ENCODE data around the gene IAPP. TPM values are rescaled to one million over a fixed set of nuclear protein-coding genes. Genes with fewer than 3 reads are reported as not detected.
"Not testable (repeated sequence)": the region's sequence is repeated elsewhere in the genome, so short reads cannot be mapped to it uniquely, and the experiment has no call there.

IAPP gene
- polyA plus RNA-seq, 3 donors, result not detected

DNA sequence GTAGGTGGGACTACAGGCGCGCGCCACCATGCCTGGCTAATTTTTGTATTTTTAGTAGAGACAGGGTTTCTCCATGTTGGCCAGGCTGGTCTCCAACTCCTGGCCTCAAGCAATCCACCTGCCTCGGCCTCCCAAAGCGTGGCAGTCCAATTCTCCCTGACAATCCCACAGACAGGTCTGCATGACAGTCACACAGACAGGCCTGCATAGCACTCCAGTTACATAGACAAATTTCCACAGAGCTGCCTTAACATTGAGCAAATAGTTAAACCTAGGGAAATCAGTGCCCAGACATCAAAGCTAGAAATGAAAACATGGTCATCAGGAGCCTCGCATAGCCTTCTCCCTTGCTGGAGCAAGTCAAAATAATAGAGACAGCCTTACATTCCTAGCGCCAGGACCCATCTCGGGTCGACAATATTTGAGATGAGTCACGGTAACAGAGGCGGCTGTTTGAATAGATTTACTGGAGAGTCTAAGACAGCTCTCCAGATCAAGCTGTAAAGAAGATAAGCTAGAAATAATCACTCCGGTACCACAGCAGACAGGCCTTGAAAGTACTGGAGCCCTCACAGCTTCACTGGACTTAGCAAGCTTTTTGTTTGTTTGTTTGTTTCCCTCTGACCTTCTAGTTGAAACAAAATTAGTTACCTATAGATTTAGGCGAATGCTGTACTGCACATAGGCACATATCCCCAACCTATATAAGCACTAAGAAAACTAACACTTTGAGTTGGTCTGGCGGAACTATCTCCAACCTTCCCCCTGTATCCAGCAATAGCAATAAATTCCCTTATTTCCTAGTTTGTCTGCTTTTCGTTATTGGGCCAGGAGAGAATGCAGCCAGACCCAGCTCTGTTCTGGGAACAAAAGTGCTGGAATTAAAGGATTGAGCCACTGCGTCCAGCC lies 40.9 kb downstream of the IAPP start:
- Histone ChIP-seq H3K27ac (ENCODE audit: low read depth in 1 of 2, low read length in 2 of 2) (no peak overlapping the region), H3K4me2 (replicated peaks; ENCODE audit: extremely low read depth, low read length, poor library complexity, severe bottlenecking) (no peak overlapping the region), H3K9me3 (replicated peaks in 1 of 2; ENCODE audit: control insufficient read depth in 1 of 2, insufficient read depth in 1 of 2, low read length in 2 of 2) (no peaks in the 10 kb centered on the region), H2AFZ (ENCODE audit: insufficient read depth, low read depth, low read length, poor library complexity, severe bottlenecking) (no peak overlapping the region), H4K20me1 (ENCODE audit: insufficient read depth, low read length) (no peaks in the 10 kb centered on the region), H3K79me2 (ENCODE audit: insufficient read depth, low read length) (no peaks in the 10 kb centered on the region), H3K4me3 (replicated peaks in 1 of 3; ENCODE audit: low read depth in 2 of 3, low read length in 3 of 3) (no peak overlapping the region), H3K4me1 (ENCODE audit: control insufficient read depth in 1 of 2, insufficient read depth in 2 of 2, low read length in 2 of 2) (no peaks in the 10 kb centered on the region), H3K27me3 (ENCODE audit: control insufficient read depth in 2 of 2, insufficient read depth in 2 of 2, low read length in 2 of 2) (no peaks in the 10 kb centered on the region), H3K36me3 (replicated peaks in 1 of 2; ENCODE audit: control insufficient read depth in 1 of 2, insufficient read depth in 2 of 2, low read length in 2 of 2) (no peaks in the 10 kb centered on the region), H3K9ac (ENCODE audit: insufficient read depth, low read length, poor library complexity, severe bottlenecking) (no peak overlapping the region)
- no peak overlapping the region for H3K4me3 Mint-ChIP-seq
- H3K4me1 Mint-ChIP-seq, result no peaks in the 10 kb centered on the region
- peaks cover 3 to 7% (median 6%) of the 10 kb centered on the region in 3 donors for H3K27me3 Mint-ChIP-seq (ENCODE audit: low read depth in 3 of 3)
- H3K9me3 Mint-ChIP-seq, result peaks cover 0 to 4% (median 0%) of the 10 kb centered on the region in 7 donors
- TF ChIP-seq, protein P1, sequence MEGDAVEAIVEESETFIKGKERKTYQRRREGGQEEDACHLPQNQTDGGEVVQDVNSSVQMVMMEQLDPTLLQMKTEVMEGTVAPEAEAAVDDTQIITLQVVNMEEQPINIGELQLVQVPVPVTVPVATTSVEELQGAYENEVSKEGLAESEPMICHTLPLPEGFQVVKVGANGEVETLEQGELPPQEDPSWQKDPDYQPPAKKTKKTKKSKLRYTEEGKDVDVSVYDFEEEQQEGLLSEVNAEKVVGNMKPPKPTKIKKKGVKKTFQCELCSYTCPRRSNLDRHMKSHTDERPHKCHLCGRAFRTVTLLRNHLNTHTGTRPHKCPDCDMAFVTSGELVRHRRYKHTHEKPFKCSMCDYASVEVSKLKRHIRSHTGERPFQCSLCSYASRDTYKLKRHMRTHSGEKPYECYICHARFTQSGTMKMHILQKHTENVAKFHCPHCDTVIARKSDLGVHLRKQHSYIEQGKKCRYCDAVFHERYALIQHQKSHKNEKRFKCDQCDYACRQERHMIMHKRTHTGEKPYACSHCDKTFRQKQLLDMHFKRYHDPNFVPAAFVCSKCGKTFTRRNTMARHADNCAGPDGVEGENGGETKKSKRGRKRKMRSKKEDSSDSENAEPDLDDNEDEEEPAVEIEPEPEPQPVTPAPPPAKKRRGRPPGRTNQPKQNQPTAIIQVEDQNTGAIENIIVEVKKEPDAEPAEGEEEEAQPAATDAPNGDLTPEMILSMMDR (IDR thresholded peaks at IDR 0.05), result no peak
- H3K36me3 Mint-ChIP-seq, result no peaks in the 10 kb centered on the region
- intact Hi-C loops (cut with micrococcal nuclease), result no loop called here
- no peak for DNase-seq
- 84% methylated on average over 5 of the region's 16 CpGs for WGBS (ENCODE audit: insufficient coverage)
- H3K27ac Mint-ChIP-seq, result no peak overlapping the region

DNA sequence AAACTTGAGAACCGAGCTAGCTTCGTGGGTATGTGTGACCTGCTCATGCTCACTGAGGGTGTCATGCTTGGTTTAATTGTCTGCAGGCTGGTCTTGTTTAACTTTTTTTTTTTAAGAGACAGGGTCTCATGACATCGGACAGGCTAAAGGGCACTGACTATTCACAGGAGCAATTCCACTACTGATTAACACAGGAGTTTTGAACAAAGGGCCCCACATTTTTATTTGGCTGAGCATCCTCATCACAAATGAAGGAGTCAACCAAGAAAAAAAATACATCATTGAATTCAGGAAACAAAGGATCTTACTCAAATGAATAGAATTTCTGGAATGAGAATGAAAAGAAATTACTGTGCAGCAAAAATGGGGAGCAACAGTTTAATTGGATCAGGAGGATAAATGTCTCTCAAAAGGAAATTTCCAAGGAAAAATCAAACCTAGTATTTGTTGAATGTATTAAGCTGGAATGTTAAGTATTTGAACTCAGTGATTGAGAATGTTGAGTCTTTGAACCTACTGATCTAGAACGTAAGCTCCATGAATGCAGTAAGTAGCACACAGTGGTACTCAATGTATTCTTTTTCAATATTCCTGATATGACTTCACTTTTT lies 43.9 kb downstream of the IAPP start:
- no peak overlapping the region for H3K4me3 ChIP-seq (replicated peaks in 1 of 3; ENCODE audit: low read depth in 2 of 3, low read length in 3 of 3)
- no peak overlapping the region for H3K27ac ChIP-seq (ENCODE audit: low read depth in 1 of 2, low read length in 2 of 2)
- H3K36me3 ChIP-seq (replicated peaks in 1 of 2; ENCODE audit: control insufficient read depth in 1 of 2, insufficient read depth in 2 of 2, low read length in 2 of 2), result no peaks in the 10 kb centered on the region
- H3K27me3 Mint-ChIP-seq (ENCODE audit: low read depth in 3 of 3), result peaks cover 3 to 7% (median 5%) of the 10 kb centered on the region in 3 donors
- H4K20me1 ChIP-seq (ENCODE audit: insufficient read depth, low read length), result no peaks in the 10 kb centered on the region
- H3K79me2 ChIP-seq (ENCODE audit: insufficient read depth, low read length), result no peaks in the 10 kb centered on the region
- H3K9me3 ChIP-seq (replicated peaks in 1 of 2; ENCODE audit: control insufficient read depth in 1 of 2, insufficient read depth in 1 of 2, low read length in 2 of 2), result no peaks in the 10 kb centered on the region
- TF ChIP-seq, protein P1 (IDR thresholded peaks at IDR 0.05), result no peak
- H3K9me3 Mint-ChIP-seq, result peaks cover 0 to 8% (median 2%) of the 10 kb centered on the region in 7 donors
- H3K36me3 Mint-ChIP-seq, result no peaks in the 10 kb centered on the region
- H3K4me1 Mint-ChIP-seq, result no peaks in the 10 kb centered on the region
- intact Hi-C loops (cut with micrococcal nuclease), result no loop called here
- H3K4me2 ChIP-seq (replicated peaks; ENCODE audit: extremely low read depth, low read length, poor library complexity, severe bottlenecking), result no peak overlapping the region
- H2AFZ ChIP-seq (ENCODE audit: insufficient read depth, low read depth, low read length, poor library complexity, severe bottlenecking), result no peak overlapping the region
- no CpG with 5 or more reads among the region's 4 CpGs for WGBS (ENCODE audit: insufficient coverage)
- H3K9ac ChIP-seq (ENCODE audit: insufficient read depth, low read length, poor library complexity, severe bottlenecking), result no peak overlapping the region
- H3K4me3 Mint-ChIP-seq, result peak overlapping the region in 1 of 2 donors; percentile 7
- H3K27me3 ChIP-seq (ENCODE audit: control insufficient read depth in 2 of 2, insufficient read depth in 2 of 2, low read length in 2 of 2), result no peaks in the 10 kb centered on the region
- no peak overlapping the region for H3K27ac Mint-ChIP-seq
- DNase-seq, result no peak
- H3K4me1 ChIP-seq (ENCODE audit: control insufficient read depth in 1 of 2, insufficient read depth in 2 of 2, low read length in 2 of 2), result no peaks in the 10 kb centered on the region

DNA sequence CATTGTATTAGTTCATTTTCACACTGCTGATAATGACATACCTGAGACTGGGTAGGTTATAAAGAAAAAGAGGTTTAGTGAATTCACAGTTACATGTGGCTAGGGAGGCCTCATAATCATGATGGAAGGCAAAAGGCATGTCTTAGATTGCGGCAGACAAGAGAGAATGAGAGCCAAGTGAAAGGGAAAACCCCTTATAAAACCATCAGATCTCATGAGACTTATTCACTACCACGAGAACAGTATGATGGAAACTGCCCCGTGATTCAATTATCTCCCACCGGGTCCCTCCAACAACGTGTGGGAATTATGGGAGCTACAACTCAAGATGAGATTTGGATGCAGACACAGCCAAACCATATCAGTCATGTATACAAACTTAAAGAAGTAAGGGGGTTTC lies 45.7 kb downstream of the IAPP start:
- H3K27me3 Mint-ChIP-seq (ENCODE audit: low read depth in 3 of 3); intact Hi-C loops (cut with micrococcal nuclease); DNase-seq; H3K27me3 ChIP-seq (ENCODE audit: control insufficient read depth in 2 of 2, insufficient read depth in 2 of 2, low read length in 2 of 2); H3K9me3 ChIP-seq (replicated peaks in 1 of 2; ENCODE audit: control insufficient read depth in 1 of 2, insufficient read depth in 1 of 2, low read length in 2 of 2); H3K27ac ChIP-seq (ENCODE audit: low read depth in 1 of 2, low read length in 2 of 2); H3K4me1 ChIP-seq (ENCODE audit: control insufficient read depth in 1 of 2, insufficient read depth in 2 of 2, low read length in 2 of 2); H3K36me3 ChIP-seq (replicated peaks in 1 of 2; ENCODE audit: control insufficient read depth in 1 of 2, insufficient read depth in 2 of 2, low read length in 2 of 2); H3K9ac ChIP-seq (ENCODE audit: insufficient read depth, low read length, poor library complexity, severe bottlenecking); H3K4me3 Mint-ChIP-seq; H3K4me2 ChIP-seq (replicated peaks; ENCODE audit: extremely low read depth, low read length, poor library complexity, severe bottlenecking); H3K27ac Mint-ChIP-seq; H4K20me1 ChIP-seq (ENCODE audit: insufficient read depth, low read length); H3K9me3 Mint-ChIP-seq; H3K36me3 Mint-ChIP-seq; H3K4me3 ChIP-seq (replicated peaks in 1 of 3; ENCODE audit: low read depth in 2 of 3, low read length in 3 of 3); H3K79me2 ChIP-seq (ENCODE audit: insufficient read depth, low read length); H2AFZ ChIP-seq (ENCODE audit: insufficient read depth, low read depth, low read length, poor library complexity, severe bottlenecking); H3K4me1 Mint-ChIP-seq: not testable (repeated sequence)
- no CpG with 5 or more reads among the region's 5 CpGs for WGBS (ENCODE audit: insufficient coverage)

All from CD14-positive monocyte (primary cell).